ENCODE results near the gene PLK5. TPM values are rescaled to one million over a fixed set of nuclear protein-coding genes. Genes with fewer than 3 reads are reported as not detected.

PLK5 gene
- total RNA-seq, 1 donor = under 0.01 TPM

DNA sequence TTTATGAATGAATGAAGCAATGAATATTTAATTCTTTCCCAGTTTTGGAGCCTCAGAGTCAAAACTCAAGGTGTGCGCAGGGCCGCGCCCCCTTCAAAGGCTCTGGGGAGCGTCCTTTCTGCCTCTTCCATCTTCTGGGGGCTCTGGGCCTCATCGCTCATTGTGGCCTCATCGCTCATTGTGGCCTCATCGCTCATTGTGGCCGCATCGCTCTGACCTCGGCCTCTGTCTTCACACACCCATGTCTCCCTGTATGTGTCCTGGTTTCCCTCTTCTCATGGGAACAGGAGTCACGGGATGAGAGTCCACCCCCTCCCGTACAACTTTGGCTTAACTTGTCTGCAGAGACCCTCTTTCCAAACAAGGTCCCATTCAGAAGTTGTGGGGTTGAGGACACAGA is 47.5 kb downstream of the PLK5 start:
- no peak for DNase-seq (ENCODE audit: low read depth)
- TF ChIP-seq, protein P1, sequence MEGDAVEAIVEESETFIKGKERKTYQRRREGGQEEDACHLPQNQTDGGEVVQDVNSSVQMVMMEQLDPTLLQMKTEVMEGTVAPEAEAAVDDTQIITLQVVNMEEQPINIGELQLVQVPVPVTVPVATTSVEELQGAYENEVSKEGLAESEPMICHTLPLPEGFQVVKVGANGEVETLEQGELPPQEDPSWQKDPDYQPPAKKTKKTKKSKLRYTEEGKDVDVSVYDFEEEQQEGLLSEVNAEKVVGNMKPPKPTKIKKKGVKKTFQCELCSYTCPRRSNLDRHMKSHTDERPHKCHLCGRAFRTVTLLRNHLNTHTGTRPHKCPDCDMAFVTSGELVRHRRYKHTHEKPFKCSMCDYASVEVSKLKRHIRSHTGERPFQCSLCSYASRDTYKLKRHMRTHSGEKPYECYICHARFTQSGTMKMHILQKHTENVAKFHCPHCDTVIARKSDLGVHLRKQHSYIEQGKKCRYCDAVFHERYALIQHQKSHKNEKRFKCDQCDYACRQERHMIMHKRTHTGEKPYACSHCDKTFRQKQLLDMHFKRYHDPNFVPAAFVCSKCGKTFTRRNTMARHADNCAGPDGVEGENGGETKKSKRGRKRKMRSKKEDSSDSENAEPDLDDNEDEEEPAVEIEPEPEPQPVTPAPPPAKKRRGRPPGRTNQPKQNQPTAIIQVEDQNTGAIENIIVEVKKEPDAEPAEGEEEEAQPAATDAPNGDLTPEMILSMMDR (IDR thresholded peaks at IDR 0.05; ENCODE audit: insufficient read depth, low read depth, low read length) = no peak
- H3K4me3 ChIP-seq (ENCODE audit: low read depth, low read length) = no peak overlapping the region

DNA sequence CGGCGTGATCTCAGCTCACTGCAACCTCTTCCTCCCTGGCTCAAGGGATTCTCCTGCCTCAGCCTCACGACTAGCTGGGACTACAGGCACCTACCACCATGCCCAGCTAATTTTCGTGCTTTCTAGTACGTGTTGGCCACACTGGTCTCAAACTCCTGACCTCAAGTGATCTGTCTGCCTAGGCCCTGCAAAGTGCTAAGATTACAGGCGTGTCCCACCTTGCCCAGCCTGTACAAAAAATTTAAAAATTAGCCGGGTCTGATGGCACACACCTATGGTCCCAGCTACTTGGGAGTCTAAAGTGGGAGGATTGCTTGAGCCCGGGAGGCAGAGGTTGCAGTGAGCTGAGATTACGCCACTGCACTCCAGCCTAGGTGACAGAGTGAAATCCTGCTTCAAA is 48.9 kb downstream of the PLK5 start:
- H3K4me3 ChIP-seq (ENCODE audit: low read depth, low read length) = no peak overlapping the region
- DNase-seq (ENCODE audit: low read depth) = no peak
- TF ChIP-seq, protein P1 (IDR thresholded peaks at IDR 0.05; ENCODE audit: insufficient read depth, low read depth, low read length) = no peak

DNA sequence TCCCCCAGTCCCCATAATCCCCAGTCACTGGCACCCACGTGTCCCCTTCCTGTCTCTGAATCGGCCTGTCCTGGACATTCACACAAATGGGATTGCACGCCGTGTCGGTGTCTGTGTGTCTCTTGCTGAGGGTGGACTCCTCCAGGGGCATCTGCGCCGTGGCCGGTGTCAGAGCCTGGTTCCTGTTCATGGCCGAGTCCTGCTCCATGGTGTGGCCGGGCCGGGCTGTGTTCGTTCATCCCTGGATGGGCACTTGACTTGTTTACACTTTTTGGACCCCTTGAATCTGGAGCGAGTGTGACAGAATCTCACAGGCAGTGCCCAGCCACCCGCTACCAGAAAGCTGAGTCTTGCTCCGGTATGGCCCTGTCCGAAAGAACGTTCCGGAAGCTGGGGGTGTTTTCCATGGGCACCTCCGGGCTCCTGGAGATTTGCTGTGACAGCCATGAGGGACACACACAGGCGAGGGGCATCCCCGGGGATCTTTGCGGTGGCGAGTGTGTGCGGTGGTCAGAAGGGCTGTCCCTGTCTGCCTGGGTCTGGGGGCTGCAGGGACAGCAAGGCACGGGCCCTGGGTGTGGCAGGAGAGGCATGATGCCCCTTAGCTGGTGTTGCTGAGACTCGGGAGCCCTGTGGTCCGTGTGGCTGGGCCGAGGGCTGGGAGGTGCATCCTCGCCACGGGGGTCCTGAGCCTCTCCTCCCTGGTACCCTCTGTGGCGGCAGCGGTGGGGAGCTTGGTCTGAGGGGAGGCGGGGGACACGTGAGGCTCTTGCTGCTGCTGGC is 50.7 kb downstream of the PLK5 start:
- TF ChIP-seq, protein P1 (IDR thresholded peaks at IDR 0.05; ENCODE audit: insufficient read depth, low read depth, low read length) = no peak
- no peak for DNase-seq (ENCODE audit: low read depth)
- H3K4me3 ChIP-seq (ENCODE audit: low read depth, low read length) = no peak overlapping the region

DNA sequence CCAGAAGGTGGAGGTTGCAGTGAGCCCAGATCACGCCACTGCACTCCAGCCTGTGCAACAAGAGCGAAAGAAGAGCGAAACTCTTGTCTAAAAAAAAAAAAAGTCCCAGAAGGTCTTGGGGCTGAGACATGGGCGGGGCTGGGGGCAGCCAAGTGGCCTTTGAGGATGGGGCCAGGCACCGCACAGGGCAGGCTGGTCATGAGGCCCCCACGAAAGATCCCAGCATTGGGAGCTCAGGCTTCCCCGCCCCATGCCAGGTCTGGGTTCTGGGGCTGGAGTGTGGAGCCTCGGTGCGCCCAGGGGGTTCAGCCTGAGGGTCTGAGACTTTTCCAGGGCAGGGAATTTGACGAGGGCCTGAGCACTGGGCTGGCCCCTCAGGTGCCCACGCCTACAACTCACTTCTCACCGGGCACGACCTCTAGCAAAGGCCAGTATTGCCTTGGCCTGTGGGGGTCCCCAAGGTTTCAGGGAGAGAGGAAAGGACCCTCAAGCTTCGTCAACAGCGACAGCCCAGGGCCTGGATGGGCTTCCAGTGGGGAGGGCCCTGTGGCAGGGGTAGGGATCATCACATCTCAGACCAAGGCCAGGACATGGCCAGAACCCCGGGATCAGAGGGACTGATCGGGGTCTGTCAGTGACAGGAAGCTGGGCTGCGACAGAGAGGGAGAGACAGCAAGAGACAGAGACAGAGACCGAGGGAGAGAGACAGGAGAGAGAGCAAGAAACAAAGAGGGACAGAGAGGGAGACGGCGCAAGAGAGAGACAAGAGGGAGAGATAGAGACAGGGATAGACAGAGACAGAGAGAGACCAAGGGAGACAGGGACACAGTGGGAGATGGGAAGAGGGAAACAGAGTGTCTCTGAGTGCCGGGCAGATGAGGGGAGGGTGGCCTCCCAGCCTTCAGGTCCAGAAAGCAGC is 51.7 kb downstream of the PLK5 start:
- DNase-seq (ENCODE audit: low read depth) = no peak

DNA sequence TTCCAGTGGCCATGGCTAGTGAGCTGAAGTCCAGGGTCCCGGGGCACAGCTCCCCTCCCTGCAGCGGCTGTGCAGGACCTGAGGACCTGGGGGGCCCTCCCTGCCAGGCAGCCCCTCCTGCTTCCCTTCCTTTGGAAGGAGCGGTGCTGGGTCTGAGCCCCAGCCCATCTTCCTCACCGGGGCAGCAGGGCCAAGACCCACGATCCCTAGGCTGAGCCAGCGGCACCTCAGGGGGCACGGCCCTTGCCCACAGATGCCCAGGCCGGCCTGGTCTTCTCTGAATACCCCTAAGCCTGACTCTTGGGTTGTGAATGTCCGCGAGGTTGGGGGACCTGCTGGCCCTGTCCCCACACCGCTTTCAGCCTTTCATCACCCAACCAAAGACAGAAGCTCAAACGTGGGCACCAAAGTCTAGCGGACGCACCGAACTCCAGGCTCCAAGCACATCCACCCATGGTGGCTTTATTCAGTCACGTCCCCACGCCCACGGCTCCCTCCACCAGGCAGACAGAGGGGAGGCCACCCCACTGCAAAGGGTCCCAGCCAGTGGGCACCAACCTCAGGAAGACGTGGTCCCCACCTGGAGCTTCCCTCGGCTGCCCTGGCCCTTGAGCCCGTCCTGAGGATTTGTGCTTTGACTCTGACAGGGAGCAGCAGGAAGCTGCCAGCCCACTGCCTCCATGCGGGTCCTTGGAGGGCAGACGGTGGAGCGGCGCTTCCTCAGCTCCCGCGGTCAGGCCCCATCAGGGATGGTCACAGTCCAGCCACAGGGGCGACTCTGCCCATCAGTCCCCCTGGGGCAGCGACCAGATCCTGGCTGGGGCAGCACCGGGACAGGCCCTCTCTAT is 52.6 kb downstream of the PLK5 start:
- H3K4me3 ChIP-seq (ENCODE audit: low read depth, low read length) = no peak overlapping the region
- TF ChIP-seq, protein P1 (IDR thresholded peaks at IDR 0.05; ENCODE audit: insufficient read depth, low read depth, low read length) = no peak
- DNase-seq (ENCODE audit: low read depth) = no peak

More for the DNA sequence above, 51.7 kb downstream of the PLK5 start:
- TF ChIP-seq, protein P1 (IDR thresholded peaks at IDR 0.05; ENCODE audit: insufficient read depth, low read depth, low read length) = no peak
- no peak overlapping the region for H3K4me3 ChIP-seq (ENCODE audit: low read depth, low read length)

All from fibroblast of villous mesenchyme (primary cell).